Activated CD4-positive, alpha-beta T cell treated with anti-CD3 and anti-CD28 coated beads, Interleukin-2, amount 10 ng/mL, durations not matched to agents 7 days and 5 days (primary cell): ENCODE data around the gene LUC7L. TPM values are rescaled to one million over a fixed set of nuclear protein-coding genes. Genes with fewer than 3 reads are reported as not detected.
"Not testable (repeated sequence)": the region's sequence is repeated elsewhere in the genome, so short reads cannot be mapped to it uniquely, and the experiment has no call there.

Experiments
- CTCF ChIA-PET: fragments of 350-600 bp; sonication (Branson Sonifier 250); formaldehyde crosslinking; loops from one replicate; lab custom pipeline; 2021; ENCODE audit warnings: antibody characterized with exemption; lab: Charles Lee
- POLR2A ChIA-PET: fragments of 350-600 bp; sonication (Branson Sonifier 250); formaldehyde crosslinking; loops from one replicate; lab custom pipeline; 2021; ENCODE audit warnings: antibody characterized with exemption; lab: Charles Lee
- DNase-seq: peaks from one replicate; pipeline ENCODE4 v3.0.0-alpha.2; 2020
- H3K27ac Mint-ChIP-seq: one replicate; pipeline ENCODE4 v1.8.0; 2021; ENCODE audit warnings: mild to moderate bottlenecking, moderate library complexity, mixed read lengths
- H3K27me3 Mint-ChIP-seq: one replicate; pipeline ENCODE4 v1.8.0; 2021; ENCODE audit warnings: mixed read lengths
- H3K36me3 Mint-ChIP-seq: one replicate; pipeline ENCODE4 v1.8.0; 2021; ENCODE audit warnings: low read depth, mixed read lengths
- H3K4me1 Mint-ChIP-seq: one replicate; pipeline ENCODE4 v1.8.0; 2021; ENCODE audit warnings: mixed read lengths
- H3K4me3 Mint-ChIP-seq: one replicate; pipeline ENCODE4 v1.8.0; 2021; ENCODE audit warnings: mild to moderate bottlenecking, moderate library complexity, mixed read lengths
- H3K9me3 Mint-ChIP-seq: one replicate; pipeline ENCODE4 v1.8.0; 2021; ENCODE audit warnings: mixed read lengths
- total RNA-seq, 2 experiments: library from RNA; stranded (reverse); gene quantifications; one replicate each; pipeline ENCODE4 v1.2.3, GENCODE V29; 2021

LUC7L gene
- total RNA-seq, 2 experiments from 2014 or later, result 52.6 to 53.7 TPM

DNA sequence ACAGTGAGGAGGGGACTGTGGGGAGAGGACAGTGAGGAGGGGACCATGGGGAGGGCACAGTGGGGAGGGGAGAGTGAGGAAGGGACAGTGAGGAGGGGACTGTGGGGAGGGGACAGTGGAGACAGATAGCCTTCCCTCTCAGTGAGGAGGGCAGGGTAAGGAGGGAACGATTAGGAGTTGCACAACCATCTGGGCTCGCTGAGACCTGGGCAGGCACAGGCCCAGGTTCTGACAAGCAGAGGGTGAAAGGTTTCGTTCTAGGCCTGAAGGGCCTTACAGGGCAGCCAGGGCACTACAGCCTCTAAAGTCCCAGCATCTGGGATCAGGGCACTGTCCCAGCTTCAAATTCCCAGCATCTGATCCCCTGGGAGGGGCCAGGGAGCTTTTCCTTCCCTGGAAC lies 65.6 kb downstream of the LUC7L start:
- POLR2A ChIA-PET, H3K9me3 Mint-ChIP-seq, DNase-seq, CTCF ChIA-PET, H3K4me1 Mint-ChIP-seq, H3K36me3 Mint-ChIP-seq, H3K4me3 Mint-ChIP-seq, H3K27ac Mint-ChIP-seq: not testable (repeated sequence)
- H3K27me3 Mint-ChIP-seq, result peaks cover 32% of the 10 kb centered on the region

GRCh38 chr16:163139-163538 lies 66.1 kb downstream of the LUC7L start:
- H3K36me3 Mint-ChIP-seq, H3K4me3 Mint-ChIP-seq, H3K9me3 Mint-ChIP-seq, DNase-seq, POLR2A ChIA-PET, H3K4me1 Mint-ChIP-seq, H3K27ac Mint-ChIP-seq: not testable (repeated sequence)
- peaks cover 29% of the 10 kb centered on the region for H3K27me3 Mint-ChIP-seq
- CTCF ChIA-PET, result interaction anchor here (1.0 kb wide), 1 partner anchor 226 kb away, joined by 3 read pairs; no protein-coding TSS in a partner anchor

DNA sequence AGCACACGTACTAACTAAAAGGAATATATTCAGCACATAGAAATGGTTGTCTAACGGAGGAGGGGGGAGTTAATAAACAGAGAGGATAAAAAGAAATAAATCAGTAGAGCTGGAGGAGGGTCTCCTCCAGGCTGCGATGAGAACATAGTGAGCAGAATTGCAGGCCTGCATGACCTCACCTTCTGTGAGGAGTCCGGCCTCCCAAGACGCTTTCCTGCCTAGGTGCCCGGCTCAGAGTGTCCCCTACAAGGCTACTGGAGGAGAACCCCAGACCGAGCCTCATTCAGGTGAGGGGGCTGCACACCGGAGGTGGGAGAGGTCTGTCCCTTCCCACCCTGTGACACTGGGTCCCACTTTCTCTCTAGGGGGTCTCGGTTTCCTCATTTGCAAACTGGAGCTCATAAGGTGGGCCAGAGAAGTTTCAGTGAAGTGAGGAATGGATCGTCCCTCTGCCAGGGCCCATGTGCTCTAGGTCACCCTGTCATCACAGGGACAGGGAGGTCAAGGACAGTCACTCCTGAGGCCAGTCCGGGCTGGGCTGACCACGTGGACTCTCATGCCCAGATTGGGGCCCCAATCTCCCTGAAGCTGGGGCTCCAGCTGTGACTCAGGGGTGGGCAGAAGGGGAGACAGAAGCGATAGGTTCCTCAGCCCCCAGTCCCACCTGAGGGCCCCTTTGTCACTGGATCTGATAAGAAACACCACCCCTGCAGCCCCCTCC lies 66.8 kb downstream of the LUC7L start:
- Mint-ChIP-seq H3K36me3 (no peaks in the 10 kb centered on the region), H3K27ac (no peak overlapping the region), H3K27me3 (peaks cover 27% of the 10 kb centered on the region), H3K4me1 (peaks cover 4% of the 10 kb centered on the region), H3K9me3 (no peaks in the 10 kb centered on the region), H3K4me3 (no peak overlapping the region)
- no peak for DNase-seq
- POLR2A ChIA-PET, result no interaction called here
- CTCF ChIA-PET, result interaction anchor here (1.0 kb wide), 3 partner anchors 72 to 227 kb away, joined by 3 read pairs; partner anchors contain the start of gene FAM234A

DNA sequence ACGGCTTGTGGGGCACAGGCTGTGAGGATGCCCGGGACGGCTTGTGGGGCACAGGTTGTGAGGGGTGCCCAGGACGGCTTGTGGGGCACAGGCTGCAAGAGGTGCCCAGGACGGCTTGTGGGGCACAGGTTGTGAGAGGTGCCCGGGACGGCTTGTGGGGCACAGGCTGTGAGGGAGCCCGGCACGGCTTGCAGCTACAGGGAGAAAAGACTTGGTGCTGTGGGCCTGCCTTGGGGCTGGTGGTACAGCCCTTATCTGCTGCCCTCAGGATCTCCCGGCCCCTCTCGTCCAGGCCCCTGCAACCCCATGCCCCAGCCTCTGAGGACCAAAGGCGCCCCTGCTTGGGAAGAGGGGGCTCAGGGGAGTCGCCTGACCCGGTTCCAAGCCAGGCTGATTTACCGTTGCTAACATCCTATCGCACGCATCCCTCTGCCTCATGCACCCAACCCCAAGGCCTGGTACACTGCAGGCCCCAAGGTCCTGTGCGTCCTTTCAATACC lies 68.5 kb downstream of the LUC7L start:
- ChIA-PET POLR2A (no interaction called here), CTCF (no interaction called here)

GRCh38 chr16:160242-160641 lies 69.0 kb downstream of the LUC7L start:
- POLR2A ChIA-PET, H3K4me1 Mint-ChIP-seq, H3K36me3 Mint-ChIP-seq, H3K4me3 Mint-ChIP-seq, H3K27ac Mint-ChIP-seq, DNase-seq, CTCF ChIA-PET, H3K9me3 Mint-ChIP-seq: not testable (repeated sequence)
- H3K27me3 Mint-ChIP-seq, result peaks cover 20% of the 10 kb centered on the region

More for the DNA sequence above, 68.5 kb downstream of the LUC7L start:
- Mint-ChIP-seq H3K27me3 (peaks cover 20% of the 10 kb centered on the region), H3K4me3 (no peak overlapping the region), H3K9me3 (no peaks in the 10 kb centered on the region), H3K4me1 (no peaks in the 10 kb centered on the region), H3K27ac (no peak overlapping the region), H3K36me3 (no peaks in the 10 kb centered on the region)
- DNase-seq, result no peak

DNA sequence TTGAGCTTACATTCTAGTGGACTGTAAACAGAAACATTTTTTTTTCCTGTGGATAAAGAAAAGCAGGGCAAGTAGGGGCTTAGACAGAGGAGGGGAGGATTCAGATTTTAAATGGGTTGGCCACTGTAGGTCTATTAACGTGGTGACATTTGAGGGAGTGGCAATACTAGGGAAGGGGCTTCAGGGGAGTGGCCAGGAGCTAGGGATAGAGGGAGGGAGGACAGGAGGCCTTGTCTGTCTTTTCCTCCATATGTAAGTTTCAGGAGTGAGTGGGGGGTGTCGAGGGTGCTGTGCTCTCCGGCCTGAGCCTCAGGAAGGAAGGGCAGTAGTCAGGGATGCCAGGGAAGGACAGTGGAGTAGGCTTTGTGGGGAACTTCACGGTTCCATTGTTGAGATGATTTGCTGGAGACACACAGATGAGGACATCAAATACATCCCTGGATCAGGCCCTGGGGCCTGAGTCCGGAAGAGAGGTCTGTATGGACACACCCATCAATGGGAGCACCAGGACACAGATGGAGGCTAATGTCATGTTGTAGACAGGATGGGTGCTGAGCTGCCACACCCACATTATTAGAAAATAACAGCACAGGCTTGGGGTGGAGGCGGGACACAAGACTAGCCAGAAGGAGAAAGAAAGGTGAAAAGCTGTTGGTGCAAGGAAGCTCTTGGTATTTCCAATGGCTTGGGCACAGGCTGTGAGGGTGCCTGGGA lies 70.0 kb downstream of the LUC7L start:
- peaks cover 27% of the 10 kb centered on the region for H3K27me3 Mint-ChIP-seq
- H3K4me1 Mint-ChIP-seq, result peaks cover 5% of the 10 kb centered on the region
- no peaks in the 10 kb centered on the region for H3K36me3 Mint-ChIP-seq
- H3K4me3 Mint-ChIP-seq, result no peak overlapping the region
- no peaks in the 10 kb centered on the region for H3K9me3 Mint-ChIP-seq
- no peak overlapping the region for H3K27ac Mint-ChIP-seq
- POLR2A ChIA-PET, result no interaction called here
- DNase-seq, result no peak
- CTCF ChIA-PET, result interaction anchor here (0.7 kb wide), 1 partner anchor 202 kb away, joined by 3 read pairs; no protein-coding TSS in a partner anchor

GRCh38 chr16:155031-155398 lies 74.2 kb downstream of the LUC7L start:
- POLR2A ChIA-PET, result no interaction called here
- H3K4me1 Mint-ChIP-seq, result peaks cover 5% of the 10 kb centered on the region
- H3K27me3 Mint-ChIP-seq, result peaks cover 38% of the 10 kb centered on the region
- H3K36me3 Mint-ChIP-seq, result no peaks in the 10 kb centered on the region
- H3K27ac Mint-ChIP-seq, result no peak overlapping the region
- H3K9me3 Mint-ChIP-seq, result no peaks in the 10 kb centered on the region
- DNase-seq, result no peak
- H3K4me3 Mint-ChIP-seq, result peak overlapping the region; percentile 61
- CTCF ChIA-PET, result no interaction called here

GRCh38 chr16:154217-155030 lies 74.8 kb downstream of the LUC7L start:
- POLR2A ChIA-PET, result no interaction called here
- H3K4me1 Mint-ChIP-seq, result peaks cover 5% of the 10 kb centered on the region
- H3K9me3 Mint-ChIP-seq, result no peaks in the 10 kb centered on the region
- peaks cover 40% of the 10 kb centered on the region for H3K27me3 Mint-ChIP-seq
- H3K27ac Mint-ChIP-seq, result no peak overlapping the region
- DNase-seq, result no peak
- H3K36me3 Mint-ChIP-seq, result no peaks in the 10 kb centered on the region
- H3K4me3 Mint-ChIP-seq, result peak overlapping the region; percentile 61
- CTCF ChIA-PET, result no interaction called here

DNA sequence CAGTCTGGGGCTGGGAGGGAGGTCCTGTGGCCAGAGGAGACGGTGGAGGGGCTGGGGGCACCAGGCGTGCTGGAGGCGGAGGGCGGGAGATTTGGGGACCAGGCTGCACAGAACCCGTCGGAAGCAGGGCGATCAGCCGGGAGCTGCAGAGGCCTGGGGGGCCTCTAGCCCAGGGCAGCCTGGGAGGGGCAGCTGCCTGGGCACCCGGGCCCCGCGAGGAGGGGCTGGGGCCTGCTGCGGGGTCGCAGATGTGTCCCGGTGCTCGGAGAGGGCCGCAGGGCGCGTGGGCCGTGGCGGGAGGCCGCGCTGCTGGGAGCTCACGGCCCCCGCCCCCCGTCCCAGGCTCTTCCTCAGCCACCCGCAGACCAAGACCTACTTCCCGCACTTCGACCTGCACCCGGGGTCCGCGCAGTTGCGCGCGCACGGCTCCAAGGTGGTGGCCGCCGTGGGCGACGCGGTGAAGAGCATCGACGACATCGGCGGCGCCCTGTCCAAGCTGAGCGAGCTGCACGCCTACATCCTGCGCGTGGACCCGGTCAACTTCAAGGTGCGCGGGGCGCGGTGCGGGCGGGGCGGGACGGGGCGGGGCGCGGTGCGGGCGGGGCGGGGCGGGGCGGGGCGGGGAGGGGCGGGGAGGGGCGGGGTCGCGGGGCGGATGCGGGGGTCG lies 75.6 kb downstream of the LUC7L start:
- H3K9me3 Mint-ChIP-seq, H3K27ac Mint-ChIP-seq, POLR2A ChIA-PET, DNase-seq, H3K36me3 Mint-ChIP-seq, H3K4me3 Mint-ChIP-seq, CTCF ChIA-PET, H3K4me1 Mint-ChIP-seq: not testable (repeated sequence)
- peaks cover 39% of the 10 kb centered on the region for H3K27me3 Mint-ChIP-seq

DNA sequence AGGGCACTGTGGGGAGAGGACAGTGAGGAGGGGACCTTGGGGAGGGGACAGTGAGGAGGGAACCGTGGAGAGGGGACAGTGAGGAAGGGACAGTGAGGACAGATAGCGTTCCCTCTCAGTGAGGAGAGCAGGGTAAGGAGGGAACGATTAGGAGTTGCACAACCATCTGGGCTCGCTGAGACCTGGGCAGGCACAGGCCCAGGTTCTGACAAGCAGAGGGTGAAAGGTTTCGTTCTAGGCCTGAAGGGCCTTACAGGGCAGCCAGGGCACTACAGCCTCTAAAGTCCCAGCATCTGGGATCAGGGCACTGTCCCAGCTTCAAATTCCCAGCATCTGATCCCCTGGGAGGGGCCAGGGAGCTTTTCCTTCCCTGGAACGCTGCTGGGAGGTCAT lies 76.1 kb downstream of the LUC7L start:
- POLR2A ChIA-PET, H3K9me3 Mint-ChIP-seq, CTCF ChIA-PET, H3K36me3 Mint-ChIP-seq, H3K27ac Mint-ChIP-seq, H3K4me1 Mint-ChIP-seq, DNase-seq, H3K4me3 Mint-ChIP-seq: not testable (repeated sequence)
- H3K27me3 Mint-ChIP-seq, result peaks cover 37% of the 10 kb centered on the region

DNA sequence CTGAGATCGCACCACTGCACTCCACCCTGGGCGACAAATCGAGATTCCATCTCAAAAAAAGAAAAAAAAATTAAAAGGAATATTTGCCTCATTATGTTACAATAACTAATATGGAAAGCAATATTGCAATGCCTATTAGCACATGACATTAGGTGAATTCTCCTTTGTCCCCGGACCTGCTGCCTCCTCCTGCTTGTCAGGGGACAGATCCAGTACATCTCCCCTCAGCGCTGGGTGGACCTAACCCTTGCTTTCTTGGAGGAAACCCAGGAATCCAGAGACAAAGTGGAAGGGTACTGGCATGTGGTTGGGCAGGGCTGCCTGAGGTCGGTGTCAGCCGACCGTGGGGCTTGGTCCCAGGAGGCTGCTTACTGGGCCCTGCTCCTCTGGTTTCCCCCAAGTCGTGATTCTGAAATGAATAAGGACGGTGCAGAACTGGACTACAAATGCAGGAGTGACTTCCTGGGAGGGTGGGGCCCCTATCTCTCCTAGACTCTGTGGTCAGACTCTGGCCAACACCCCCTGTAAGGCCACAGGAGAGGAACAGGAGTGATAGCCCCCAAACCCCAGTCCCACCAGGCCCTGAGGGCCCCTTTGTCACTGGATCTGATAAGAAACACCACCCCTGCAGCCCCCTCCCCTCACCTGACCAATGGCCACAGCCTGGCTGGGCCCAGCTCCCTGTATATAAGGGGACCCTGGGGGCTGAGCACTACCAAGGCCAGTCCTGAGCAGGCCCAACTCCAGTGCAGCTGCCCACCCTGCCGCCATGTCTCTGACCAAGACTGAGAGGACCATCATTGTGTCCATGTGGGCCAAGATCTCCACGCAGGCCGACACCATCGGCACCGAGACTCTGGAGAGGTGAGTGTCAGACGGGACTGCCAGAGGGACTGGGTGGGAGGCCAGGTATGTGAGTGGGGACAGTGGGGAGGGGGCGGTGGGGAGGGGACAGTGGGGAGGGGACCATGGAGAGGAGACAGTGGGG lies 76.8 kb downstream of the LUC7L start, which contains the start of gene HBZ:
TSS of gene HBZ (plus strand) at position 504 of the 988 bp plus-strand sequence. CDS start at position 770, 266 bp downstream.
- Mint-ChIP-seq H3K4me1 (peaks cover 5% of the 10 kb centered on the region), H3K36me3 (no peaks in the 10 kb centered on the region), H3K4me3 (no peak within 1 kb of the TSS), H3K27me3 (peaks cover 34% of the 10 kb centered on the region), H3K27ac (no peak within 1 kb of the TSS), H3K9me3 (no peaks in the 10 kb centered on the region)
- POLR2A ChIA-PET, result no interaction called here
- no peak for DNase-seq
- CTCF ChIA-PET, result no interaction called here
